GM19328 (cell line): ENCODE results near the gene LOXHD1.

Experiments used
- ATAC-seq: cut with Tn5 transposase; IDR thresholded peaks from one replicate; pipeline ENCODE4 v1.9.1; 2021; ENCODE audit warnings: mild to moderate bottlenecking, moderate library complexity; ENCODE audit not compliant: unreplicated experiment

The LOXHD1 gene

DNA sequence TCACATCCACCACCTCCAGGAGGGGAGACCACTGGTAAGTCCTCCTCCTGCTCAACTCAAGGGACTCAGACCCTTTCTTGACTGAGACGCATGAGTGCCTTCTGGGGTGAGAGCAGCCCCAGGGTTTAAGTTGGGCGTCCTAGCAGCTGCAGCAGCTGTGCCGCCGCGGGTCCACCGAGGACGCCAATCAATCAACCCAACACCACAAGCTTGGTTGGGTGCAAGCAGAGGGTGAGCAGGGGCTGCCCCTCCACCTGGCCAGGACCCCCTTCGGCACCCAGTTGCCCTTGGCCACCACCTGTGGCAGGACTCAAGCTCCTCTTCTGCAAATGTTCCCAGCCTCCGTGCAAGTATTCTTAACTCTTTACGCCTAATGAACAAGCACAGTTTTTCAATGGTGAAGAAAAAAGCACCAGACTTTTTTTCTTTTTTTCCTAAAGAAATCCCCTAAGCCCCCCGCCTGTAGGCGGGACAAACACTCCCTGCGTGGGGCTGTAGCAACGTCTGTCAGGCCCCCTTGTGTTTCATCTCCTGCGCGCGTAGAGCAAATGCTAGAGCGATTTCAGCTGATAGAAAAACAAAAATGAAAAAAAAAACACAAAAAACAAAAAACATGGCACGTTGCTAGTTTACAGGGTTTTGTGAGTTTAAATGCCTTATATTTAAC, 197.1 kb downstream of the LOXHD1 start:
- ATAC-seq = no peak

DNA sequence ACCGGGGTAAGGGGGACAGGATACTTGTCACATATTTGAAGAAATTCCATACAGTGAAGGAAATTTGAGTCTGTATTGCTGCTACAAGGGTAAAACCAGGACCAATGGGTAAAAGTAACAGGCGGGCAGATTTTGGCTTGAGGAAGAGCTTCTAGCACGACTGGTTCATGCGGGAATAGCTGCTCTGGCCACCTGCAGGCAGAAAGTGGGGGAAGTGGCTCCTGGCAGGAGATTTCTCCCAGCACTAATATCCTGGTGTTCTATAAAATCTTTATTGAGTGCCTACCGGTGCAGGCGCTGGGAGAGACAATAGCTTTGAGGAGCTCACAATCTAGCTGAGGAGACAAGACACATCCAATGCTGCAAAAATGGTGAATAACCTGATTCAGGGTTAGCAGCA, 198.5 kb downstream of the LOXHD1 start:
- ATAC-seq = no peak

DNA sequence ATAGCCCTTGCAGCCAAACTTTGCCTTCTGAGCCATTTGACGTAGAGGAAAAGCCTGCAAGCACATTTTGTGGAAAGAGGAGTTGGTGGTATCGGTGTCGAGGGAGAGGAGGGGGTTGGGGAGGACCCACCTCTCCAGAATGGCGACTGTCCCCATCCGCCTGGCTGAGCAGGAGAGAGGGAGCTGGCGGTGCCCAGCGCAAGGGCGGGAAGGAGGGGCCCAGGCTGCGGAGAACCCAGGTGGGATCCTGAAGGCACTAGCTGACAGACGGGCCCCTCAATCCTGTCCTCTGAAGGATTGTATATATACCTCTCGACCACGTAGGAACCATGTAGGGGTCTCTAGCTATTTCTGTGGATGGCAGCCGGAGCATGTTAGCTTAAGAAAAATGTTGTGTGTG, 200.3 kb downstream of the LOXHD1 start:
- ATAC-seq = no peak

DNA sequence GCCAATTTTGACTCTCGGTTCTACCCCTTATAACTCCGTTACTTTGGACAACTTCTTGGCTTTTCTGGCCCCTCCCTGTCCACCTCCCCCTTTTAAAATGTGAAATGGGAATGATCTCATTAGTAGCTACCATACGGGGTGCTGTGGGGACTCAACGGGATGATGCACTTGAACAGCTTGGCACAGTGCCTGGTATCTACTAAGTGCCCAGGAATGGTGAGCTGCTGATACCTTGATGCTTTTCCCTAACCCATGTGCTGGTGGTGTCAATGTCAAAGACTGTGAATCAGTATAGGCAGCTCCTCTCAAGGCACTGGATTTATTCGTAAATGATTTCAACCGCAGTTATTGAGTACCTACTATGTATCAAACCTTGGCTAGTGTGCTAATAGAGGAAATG, 204.2 kb downstream of the LOXHD1 start:
- no peak for ATAC-seq

DNA sequence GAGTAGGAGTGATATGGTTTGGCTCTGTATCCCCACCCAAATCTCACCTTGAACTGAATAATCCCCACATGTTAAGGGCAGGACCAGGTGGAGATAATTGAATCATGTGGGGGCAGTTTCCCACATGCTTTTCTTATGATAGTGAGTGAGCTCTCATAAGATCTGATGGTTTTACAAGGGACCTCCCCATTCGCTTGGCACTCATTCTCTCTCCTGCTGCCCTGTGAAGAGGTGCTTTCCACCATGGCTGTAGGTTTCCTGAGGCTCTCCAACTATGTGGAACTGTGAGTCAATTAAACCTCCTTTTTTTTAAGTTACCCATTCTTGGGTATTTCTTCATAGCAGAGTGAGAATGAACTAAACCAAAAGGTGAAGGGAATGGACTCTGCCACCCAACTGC, 207.5 kb downstream of the LOXHD1 start:
- ATAC-seq = no peak

DNA sequence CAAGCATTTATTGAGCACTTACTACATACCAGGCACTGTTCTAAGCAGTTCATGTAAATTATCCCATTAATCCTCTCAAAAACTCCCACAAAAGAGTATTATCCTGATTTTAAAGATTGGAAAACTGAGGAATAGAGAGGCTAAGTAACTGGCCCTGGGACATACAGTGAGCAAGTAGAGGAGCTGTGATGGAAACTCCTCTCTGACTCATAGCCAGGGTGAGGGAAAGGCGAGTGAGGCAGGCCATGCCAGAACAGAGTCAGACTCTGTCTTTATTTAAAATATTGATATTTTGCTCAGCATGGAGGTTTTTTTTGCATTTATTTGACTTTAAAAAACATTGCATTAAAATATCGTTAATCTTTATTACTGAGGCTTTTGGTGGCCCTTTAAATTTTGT, 208.0 kb downstream of the LOXHD1 start:
- no peak for ATAC-seq

DNA sequence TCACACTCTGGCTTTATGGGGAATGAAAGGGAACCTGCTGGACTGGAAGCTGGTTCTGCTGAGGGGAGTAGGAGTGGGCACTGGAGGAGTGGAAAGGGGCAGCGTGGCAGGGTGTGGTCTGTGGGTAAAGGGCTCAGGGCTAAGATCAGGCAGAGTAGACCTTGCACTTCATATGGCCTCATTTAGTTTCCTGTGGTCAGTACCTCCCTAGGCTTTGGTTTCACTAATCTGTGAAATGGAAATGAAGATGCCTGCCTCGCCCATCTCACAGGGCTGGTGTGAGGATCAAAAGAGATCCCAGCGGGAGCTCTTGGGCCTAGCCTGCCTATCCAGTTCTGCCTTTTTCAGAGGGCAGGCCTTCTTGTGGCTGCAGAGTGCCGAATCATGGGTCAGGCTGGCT, 208.7 kb downstream of the LOXHD1 start:
- no peak for ATAC-seq

DNA sequence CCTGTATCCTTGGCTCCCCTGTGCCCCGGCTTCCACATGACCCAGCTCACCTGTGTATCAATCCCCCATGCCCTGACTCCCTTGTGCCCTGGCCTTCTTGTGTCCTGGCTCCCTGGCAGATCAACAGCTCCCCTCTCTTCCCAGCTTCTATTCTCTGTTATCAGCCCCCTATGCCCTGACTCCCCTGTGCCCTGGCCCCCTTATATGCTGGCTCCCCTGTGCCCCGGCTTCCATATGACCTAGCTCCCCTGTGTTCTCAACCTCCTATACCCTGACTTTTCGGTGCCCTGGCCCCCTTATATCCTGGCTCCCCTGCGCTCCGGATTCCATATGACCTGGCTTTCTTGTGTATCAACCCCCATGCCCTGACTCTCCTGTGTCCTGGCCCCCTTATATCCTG, 209.2 kb downstream of the LOXHD1 start:
- no peak for ATAC-seq

DNA sequence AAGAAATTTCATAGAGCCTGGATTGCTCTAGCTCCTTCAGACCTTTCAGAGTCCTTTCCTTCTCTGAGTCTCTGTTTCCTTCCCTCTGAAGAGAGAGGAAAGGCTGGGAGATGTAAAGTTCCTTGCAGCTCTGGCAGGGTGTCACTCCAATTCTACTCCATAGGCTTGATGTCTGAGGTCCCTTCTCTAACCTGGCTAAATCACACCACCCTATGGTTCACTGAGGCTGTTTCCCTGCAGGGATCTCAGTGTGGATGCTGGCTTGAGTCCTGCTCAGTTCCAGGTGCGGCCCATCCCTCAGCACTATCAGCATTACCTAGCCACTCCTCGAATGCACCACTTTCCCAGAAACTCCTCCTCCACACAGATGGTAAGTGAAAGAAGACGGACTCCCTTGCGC, 209.7 kb downstream of the LOXHD1 start:
- no peak for ATAC-seq

DNA sequence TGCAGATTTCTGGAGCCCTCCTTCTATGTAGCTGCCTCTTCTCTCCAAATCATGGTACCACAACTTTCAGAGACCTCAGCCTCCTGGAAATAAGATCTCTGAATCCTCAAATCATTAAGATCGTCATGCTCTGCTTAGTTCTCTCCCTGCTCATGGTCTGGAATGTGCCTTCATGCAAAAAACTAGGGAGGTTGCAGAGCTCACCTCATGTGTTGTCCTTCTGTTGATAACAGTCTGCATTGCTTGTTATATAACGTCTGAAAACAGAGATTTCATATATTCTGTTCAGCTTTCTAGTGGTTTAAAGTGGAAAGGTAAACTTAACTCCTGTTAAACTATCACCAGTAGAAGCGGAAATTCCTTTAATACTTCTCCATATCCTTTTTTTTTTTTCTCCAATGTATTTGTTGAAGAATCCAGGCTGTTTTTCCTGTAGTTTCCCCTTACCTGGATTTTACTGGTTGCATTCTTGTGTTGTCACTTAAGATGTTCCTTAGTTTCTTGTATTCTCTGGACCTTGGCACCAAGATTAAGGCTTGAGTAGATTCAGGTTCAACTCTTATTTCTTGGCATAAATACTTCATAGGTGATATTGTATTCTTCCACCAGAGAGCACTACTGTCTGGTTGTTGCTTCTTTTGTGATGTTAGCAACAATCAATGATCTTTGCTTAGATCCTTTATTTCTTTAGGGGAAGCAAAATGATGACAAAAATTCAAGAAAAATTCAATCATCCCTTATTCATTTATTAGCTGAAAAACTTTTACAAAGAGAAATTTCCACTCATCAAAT, 211.3 kb downstream of the LOXHD1 start:
- ATAC-seq = no peak

DNA sequence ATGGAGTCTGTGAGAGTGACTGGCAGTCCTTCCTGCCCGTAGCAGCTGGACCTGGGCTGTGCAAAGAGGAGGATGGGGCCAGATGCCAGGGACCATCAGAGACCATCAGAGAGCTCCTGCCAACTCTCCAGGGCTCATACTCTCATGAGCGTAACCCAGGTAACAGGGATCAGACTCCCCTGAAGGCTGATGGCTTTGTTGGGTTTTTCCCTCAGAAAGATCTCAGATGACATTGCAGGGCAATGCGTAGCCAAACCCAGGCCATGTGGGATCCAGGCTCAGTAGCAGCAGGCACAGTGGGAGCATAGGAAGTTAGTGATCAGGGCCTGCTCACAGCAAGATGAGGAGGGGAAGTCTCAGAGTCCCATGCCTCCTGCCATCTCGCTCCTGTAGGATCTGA, 218.0 kb downstream of the LOXHD1 start:
- no peak for ATAC-seq

DNA sequence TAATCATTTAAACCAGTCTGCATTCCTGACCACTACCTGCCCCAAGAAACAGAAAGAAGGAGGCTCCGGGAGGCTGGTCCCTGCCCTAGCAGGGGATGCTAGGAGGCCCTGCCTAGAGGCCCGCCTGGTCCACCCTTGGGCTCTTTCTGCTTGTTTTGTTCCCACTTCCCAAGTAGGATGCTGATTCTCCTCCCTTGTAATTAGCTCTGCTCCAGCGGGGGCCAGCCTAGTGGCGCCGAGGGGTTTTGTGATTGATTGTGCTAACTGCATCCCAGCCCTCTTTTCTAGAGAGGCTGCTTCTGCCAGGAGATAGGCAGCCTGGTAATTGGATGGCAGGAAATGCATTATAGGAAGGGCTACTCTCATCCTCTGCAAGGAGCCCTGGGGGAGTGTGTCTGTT, 220.0 kb downstream of the LOXHD1 start:
- no peak for ATAC-seq

DNA sequence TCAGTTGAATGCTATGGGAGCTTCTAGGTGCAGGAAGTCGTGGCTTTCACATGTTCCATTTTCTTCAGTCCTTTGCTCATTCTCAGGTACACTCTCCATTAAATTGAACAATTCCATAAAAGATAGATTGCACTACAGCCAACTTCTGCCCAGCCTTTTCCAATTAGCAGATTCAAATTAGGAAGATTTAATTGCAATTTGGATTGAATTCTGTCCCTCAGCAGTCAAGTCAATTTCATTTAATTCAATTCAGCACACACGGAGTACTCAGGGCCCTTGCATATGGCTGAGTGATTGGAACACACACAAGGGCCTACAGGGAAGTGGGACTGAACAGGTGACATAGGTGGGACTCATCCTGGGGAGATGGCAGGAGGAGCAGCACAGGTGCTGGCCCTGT, 220.4 kb downstream of the LOXHD1 start:
- no peak for ATAC-seq

DNA sequence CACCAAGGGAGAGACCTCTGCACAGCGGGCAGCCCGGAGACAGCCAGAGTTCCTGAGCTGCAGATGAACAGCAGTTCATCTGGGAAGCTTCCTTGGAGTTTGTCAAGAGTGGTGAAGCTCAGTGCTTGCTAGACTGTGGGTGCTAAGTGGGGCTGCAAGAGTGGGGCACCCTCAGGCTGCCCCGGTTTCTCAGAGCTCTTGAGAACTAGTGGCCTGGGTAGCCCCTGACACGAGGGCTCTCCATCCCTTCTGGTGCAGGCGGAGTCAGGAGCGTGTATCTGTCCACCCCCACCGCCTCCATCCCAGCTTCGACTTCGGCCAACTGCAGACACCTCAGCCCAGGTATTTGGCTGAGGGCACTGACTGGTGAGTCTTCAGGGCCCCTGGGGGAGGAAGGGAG, 222.0 kb downstream of the LOXHD1 start:
- no peak for ATAC-seq

DNA sequence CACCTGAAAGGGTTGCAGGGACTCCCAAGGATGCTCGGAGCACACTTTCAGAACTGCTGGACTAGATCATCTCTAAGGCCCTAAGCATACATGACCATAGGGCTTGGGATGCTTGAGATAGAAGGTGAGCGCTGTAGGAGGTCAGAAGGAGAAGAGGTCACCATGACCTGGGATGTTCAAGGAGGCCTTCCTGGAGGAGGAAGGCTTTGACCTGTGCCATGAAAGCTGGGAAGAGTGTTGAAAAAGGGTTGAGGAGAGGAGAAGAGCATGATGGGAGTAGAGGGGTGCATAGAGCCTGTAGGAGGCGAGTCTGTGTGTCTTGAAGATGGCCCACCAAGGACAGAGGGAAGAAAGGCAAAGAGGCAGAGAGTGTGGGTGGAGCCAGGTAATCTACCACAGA, 222.4 kb downstream of the LOXHD1 start:
- no peak for ATAC-seq

DNA sequence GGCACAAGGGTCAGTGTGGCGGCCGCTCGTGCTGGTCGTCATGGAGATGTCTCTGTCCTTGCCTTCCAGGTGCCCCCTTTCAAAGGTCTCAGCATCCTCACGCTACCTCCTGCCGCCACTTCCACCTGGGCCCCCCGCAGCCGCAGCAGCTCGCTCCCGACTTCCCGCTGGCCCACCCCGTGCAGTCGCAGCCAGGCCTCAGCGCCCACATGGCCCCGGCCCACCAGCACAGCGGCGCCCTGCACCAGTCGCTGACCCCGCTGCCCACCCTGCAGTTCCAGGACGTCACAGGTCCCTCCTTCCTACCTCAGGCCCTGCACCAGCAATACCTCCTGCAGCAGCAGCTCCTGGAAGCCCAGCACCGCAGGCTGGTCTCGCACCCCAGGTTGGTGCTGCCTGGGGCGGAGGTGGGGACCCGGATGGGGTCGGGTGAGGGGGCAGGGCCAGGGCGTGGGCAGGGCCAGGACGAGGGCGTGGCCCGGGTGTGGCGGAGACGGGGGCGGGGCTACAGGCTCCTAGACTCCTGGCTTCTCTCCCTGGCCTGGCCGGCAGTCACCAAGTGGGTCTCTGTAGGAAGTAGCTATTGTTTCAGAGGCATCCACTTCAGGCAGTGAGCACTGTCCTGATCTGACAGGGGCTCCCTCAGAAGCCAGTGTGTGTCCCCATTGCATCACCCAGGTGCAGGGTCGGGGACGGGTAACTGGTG, 223.7 kb downstream of the LOXHD1 start:
- no peak for ATAC-seq

DNA sequence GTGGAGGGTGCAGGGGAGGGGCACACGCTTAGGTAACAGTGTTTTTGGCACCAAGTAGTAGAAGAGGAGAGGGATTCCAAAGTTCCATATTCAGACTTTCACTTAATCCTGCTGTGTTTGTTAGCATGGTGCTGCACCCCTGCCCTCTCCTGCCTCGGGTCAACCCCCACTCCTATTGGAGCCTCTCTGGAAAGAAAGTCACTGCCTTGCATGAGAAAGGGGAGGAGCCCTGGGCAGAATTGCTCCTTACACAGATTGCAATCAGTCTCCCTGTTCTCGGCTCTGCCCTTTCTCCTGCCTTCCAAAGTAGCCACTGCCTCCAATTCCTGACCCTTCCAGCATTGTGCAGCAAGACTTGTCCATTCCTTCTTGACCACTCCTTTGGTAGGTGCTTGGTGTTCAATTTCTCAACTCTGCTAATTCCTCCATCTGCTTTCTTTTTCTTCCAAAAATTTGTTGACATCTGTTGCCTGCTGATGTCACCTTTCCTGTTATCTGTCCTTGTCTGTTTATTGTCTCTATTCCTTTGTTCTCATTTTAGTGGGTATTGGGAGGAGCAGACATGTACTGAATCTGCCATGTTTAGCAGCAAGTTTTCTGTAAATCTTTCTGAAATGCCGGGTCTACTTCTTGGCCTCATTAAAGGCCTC, 225.4 kb downstream of the LOXHD1 start:
- ATAC-seq = no peak

DNA sequence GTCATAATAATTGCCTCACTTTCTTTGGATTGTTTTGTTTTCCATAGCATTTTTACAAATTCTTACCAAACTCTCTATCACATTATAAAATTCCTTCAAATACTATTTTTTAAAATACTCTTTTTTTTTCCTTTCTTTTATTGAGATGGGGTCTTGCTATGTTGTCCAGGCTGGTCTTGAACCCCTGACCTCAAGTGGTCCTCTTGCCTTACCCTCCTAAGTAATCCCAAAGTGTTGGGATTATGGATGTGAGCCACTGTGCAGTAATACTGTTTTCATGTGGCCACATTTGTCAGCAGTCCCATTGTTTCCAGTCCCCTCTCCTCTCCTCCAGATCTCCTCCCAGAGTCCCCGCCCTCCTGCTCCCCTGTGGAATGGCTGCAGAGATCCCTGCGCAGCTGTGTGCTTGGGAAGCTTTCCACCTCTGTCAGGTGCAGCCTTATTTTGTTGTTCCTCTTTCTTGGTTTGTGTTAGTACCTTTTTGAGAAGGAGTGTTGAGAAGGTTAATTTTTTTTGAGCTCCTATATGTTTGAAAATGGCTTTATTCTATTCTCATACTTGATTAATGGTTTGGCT, 227.3 kb downstream of the LOXHD1 start:
- no peak for ATAC-seq

DNA sequence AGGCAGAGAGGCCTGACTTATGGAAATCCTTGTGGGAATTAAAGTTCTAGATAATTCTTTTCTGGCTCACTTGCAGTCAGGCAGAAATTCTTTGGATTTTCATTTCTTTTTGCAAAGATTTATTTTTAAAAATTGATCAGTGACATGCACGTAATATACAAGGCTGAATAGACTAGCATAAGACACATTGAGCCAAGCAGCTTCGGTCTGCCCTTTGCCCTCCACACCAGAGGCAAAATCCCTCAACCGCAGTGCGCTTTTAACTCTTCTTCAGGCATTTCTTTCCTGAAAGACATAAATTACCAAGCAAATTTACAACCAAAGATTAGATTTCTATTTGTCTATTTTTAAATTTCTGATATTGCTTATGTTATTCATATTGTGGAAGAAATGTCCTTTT, 227.9 kb downstream of the LOXHD1 start:
- ATAC-seq = no peak

DNA sequence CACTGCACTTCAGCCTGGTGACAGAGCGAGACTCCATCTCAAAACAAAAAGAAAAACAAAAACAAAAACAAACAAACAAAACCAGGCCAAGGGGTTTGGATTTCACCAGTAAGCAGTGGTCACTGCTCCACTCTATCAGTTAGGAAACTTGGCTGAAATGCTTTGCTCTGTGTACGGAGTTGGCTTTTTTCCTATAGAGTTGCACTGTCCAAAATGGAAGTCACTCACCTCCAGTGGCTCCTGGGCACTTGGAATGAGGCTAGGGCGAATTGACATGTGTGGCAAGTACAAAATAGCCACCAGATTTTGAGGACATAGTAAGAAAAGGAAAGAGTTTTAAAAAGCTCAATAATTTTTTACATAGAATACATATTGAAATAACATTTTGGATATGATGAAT, 228.7 kb downstream of the LOXHD1 start:
- no peak for ATAC-seq
